Measurements from ENCODE around the gene FOLR3.
"Not testable (repeated sequence)": the region's sequence is repeated elsewhere in the genome, so short reads cannot be mapped to it uniquely, and the experiment has no call there.

- TF ChIP-seq CTCF, POLR2A (IDR thresholded peaks at IDR 0.05): not testable (repeated sequence)
Measured at GRCh38 chr11:72180892-72181552, 45.5 kb downstream of the FOLR3 start.

Data from body of pancreas (tissue), 4 donors.